NCI-H510A treated with DMSO at 0.1 percent for 48 hours (cell line): ENCODE data around the gene WDR86.

Experiments used
- DNase-seq: peaks from one replicate; lab custom pipeline; 2025; lab: John Stamatoyannopoulos, UW

Gene WDR86

GRCh38 chr7:151379534-151380198, 30.2 kb downstream of the WDR86 start:
- no peak for DNase-seq

GRCh38 chr7:151379193-151379520, 30.7 kb downstream of the WDR86 start:
- no peak for DNase-seq

GRCh38 chr7:151378496-151379192, 31.2 kb downstream of the WDR86 start:
- DNase-seq = no peak

GRCh38 chr7:151378011-151378410, 31.8 kb downstream of the WDR86 start:
- no peak for DNase-seq

- no peak for DNase-seq
Observed at GRCh38 chr7:151377406-151377805, 32.4 kb downstream of the WDR86 start.

GRCh38 chr7:151376218-151376902, 33.5 kb downstream of the WDR86 start:
- no peak for DNase-seq

- DNase-seq = no peak
Observed at GRCh38 chr7:151375530-151376217, 34.2 kb downstream of the WDR86 start.

- no peak for DNase-seq
Observed at GRCh38 chr7:151374726-151375125, 35.1 kb downstream of the WDR86 start.

- no peak for DNase-seq
Observed at GRCh38 chr7:151374139-151374538, 35.7 kb downstream of the WDR86 start.

- DNase-seq = no peak
Observed at GRCh38 chr7:151373599-151373998, 36.2 kb downstream of the WDR86 start.

- DNase-seq = no peak
Observed at GRCh38 chr7:151372612-151373265, 37.1 kb downstream of the WDR86 start.

- no peak for DNase-seq
Observed at GRCh38 chr7:151371266-151371665, 38.6 kb downstream of the WDR86 start.

GRCh38 chr7:151368136-151368571, 41.7 kb downstream of the WDR86 start:
- peak; percentile 80 for DNase-seq

- DNase-seq = no peak
Observed at GRCh38 chr7:151367284-151367683, 42.6 kb downstream of the WDR86 start.

- no peak for DNase-seq
Observed at GRCh38 chr7:151366880-151367222, 43.0 kb downstream of the WDR86 start.

GRCh38 chr7:151366166-151366879, 43.5 kb downstream of the WDR86 start:
- no peak for DNase-seq

- DNase-seq = no peak
Observed at GRCh38 chr7:151363182-151363581, 46.7 kb downstream of the WDR86 start.

GRCh38 chr7:151361193-151361959, 48.5 kb downstream of the WDR86 start:
- no peak for DNase-seq

GRCh38 chr7:151352512-151352911, 57.3 kb downstream of the WDR86 start:
- no peak for DNase-seq

GRCh38 chr7:151351967-151352366, 57.9 kb downstream of the WDR86 start:
- no peak for DNase-seq

GRCh38 chr7:151351027-151351426, 58.8 kb downstream of the WDR86 start:
- no peak for DNase-seq
